Activated CD8-positive, alpha-beta memory T cell treated with anti-CD3 and anti-CD28 coated beads, Interleukin-2, amount 50 U/mL, for 4 hours (primary cell): ENCODE results near the gene ING4.

Experiments used
- DNase-seq: peaks from one replicate; pipeline ENCODE4 v3.0.0-alpha.2; 2020

The ING4 gene

GRCh38 chr12:6632026-6632983, 30.6 kb downstream of the ING4 start:
- peak; percentile 49 for DNase-seq

- no peak for DNase-seq
Observed at GRCh38 chr12:6631549-6631961, 31.4 kb downstream of the ING4 start.

GRCh38 chr12:6630736-6631135, 32.2 kb downstream of the ING4 start:
- DNase-seq = no peak

- no peak for DNase-seq
Observed at GRCh38 chr12:6627616-6628015, 35.3 kb downstream of the ING4 start.

- DNase-seq = no peak
Observed at GRCh38 chr12:6626654-6627283, 36.1 kb downstream of the ING4 start.

GRCh38 chr12:6620885-6621274, 42.0 kb downstream of the ING4 start:
- no peak for DNase-seq

GRCh38 chr12:6620137-6620884, 42.6 kb downstream of the ING4 start:
- DNase-seq = peak; percentile 55

- DNase-seq = no peak
Observed at GRCh38 chr12:6618483-6619225, 44.3 kb downstream of the ING4 start.

GRCh38 chr12:6615802-6616201, 47.1 kb downstream of the ING4 start:
- DNase-seq = no peak

GRCh38 chr12:6614513-6615172, 48.3 kb downstream of the ING4 start:
- DNase-seq = no peak

- no peak for DNase-seq
Observed at GRCh38 chr12:6613776-6614512, 49.0 kb downstream of the ING4 start.

GRCh38 chr12:6613015-6613775, 49.7 kb downstream of the ING4 start:
- no peak for DNase-seq

GRCh38 chr12:6612652-6613014, 50.3 kb downstream of the ING4 start:
- DNase-seq = no peak

- no peak for DNase-seq
Observed at GRCh38 chr12:6612247-6612646, 50.7 kb downstream of the ING4 start.

- DNase-seq = no peak
Observed at GRCh38 chr12:6608592-6609281, 54.2 kb downstream of the ING4 start.

- DNase-seq = peak; percentile 56
Observed at GRCh38 chr12:6607751-6608591, 54.9 kb downstream of the ING4 start.

GRCh38 chr12:6606331-6607131, 56.4 kb downstream of the ING4 start:
- DNase-seq = peak; percentile 75
